Activated naive CD8-positive, alpha-beta T cell treated with anti-CD3 and anti-CD28 coated beads, Interleukin-2, amount 10 ng/mL, durations not matched to agents 7 days and 5 days (primary cell): ENCODE measurements around the gene SPDYC. TPM values are rescaled to one million over a fixed set of nuclear protein-coding genes. Genes with fewer than 3 reads are reported as not detected.

Experiments used
- ATAC-seq: fragments of 150-1000 bp; cut with Tn5 transposase; one replicate; pipeline ENCODE4 v1.10.0; 2021; ENCODE audit warnings: low read depth, moderate library complexity
- POLR2A ChIA-PET: fragments of 350-600 bp; sonication (Branson Sonifier 250); formaldehyde crosslinking; loops from one replicate; lab custom pipeline; 2021; ENCODE audit warnings: antibody characterized with exemption; lab: Charles Lee
- DNase-seq: peaks from one replicate; pipeline ENCODE4 v3.0.0; 2021
- H3K27ac Mint-ChIP-seq: one replicate; pipeline ENCODE4 v1.8.0; 2022; ENCODE audit warnings: mild to moderate bottlenecking, mixed read lengths
- H3K27me3 Mint-ChIP-seq: one replicate; pipeline ENCODE4 v1.8.0; 2022; ENCODE audit warnings: mild to moderate bottlenecking, moderate library complexity, mixed read lengths
- H3K36me3 Mint-ChIP-seq: one replicate; pipeline ENCODE4 v1.8.0; 2021; ENCODE audit warnings: mild to moderate bottlenecking, mixed read lengths
- H3K4me1 Mint-ChIP-seq: one replicate; pipeline ENCODE4 v1.8.0; 2021; ENCODE audit warnings: mixed read lengths
- H3K4me3 Mint-ChIP-seq: one replicate; pipeline ENCODE4 v1.8.0; 2022; ENCODE audit warnings: mild to moderate bottlenecking, moderate library complexity, mixed read lengths
- H3K9me3 Mint-ChIP-seq: one replicate; pipeline ENCODE4 v1.8.0; 2021; ENCODE audit warnings: mixed read lengths
- microRNA-seq: library from miRNA; unstranded; fragments of <30 nt; microRNA quantifications from one replicate; pipeline ENCODE4 v1.2.0, GENCODE V29; 2022
- total RNA-seq, 2 experiments: library from RNA; stranded (reverse); gene quantifications; one replicate each; pipeline ENCODE4 v1.2.3, GENCODE V29; 2021

The SPDYC gene
- total RNA-seq, 2 experiments from 2014 or later, result not detected

DNA sequence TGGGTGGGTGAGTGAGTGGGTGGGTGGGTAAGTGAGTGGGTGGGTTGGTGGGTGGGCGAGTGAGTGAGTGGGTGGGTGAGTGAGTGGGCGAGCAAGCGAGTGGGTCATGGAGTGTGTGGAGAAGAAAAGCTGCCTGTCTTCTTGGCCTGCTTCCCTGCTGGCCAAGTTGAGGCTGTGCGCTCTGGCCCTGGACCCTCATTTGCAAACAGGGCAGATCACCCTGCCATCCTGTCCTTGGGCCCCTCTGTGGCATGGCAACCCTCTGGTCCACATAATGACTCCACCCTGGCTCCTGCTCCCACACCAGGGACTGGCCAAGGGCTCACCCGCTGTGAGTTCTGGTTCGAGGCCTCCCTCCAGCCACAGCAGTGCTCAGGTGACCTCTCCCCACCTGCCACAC, 46.8 kb downstream of the SPDYC start:
- Mint-ChIP-seq H3K27ac (no peak overlapping the region), H3K9me3 (no peaks in the 10 kb centered on the region), H3K36me3 (peaks cover 7% of the 10 kb centered on the region), H3K4me3 (no peak overlapping the region), H3K4me1 (peaks cover 26% of the 10 kb centered on the region), H3K27me3 (no peaks in the 10 kb centered on the region)
- POLR2A ChIA-PET, result no interaction called here
- ATAC-seq (no peak), DNase-seq (no peak)

DNA sequence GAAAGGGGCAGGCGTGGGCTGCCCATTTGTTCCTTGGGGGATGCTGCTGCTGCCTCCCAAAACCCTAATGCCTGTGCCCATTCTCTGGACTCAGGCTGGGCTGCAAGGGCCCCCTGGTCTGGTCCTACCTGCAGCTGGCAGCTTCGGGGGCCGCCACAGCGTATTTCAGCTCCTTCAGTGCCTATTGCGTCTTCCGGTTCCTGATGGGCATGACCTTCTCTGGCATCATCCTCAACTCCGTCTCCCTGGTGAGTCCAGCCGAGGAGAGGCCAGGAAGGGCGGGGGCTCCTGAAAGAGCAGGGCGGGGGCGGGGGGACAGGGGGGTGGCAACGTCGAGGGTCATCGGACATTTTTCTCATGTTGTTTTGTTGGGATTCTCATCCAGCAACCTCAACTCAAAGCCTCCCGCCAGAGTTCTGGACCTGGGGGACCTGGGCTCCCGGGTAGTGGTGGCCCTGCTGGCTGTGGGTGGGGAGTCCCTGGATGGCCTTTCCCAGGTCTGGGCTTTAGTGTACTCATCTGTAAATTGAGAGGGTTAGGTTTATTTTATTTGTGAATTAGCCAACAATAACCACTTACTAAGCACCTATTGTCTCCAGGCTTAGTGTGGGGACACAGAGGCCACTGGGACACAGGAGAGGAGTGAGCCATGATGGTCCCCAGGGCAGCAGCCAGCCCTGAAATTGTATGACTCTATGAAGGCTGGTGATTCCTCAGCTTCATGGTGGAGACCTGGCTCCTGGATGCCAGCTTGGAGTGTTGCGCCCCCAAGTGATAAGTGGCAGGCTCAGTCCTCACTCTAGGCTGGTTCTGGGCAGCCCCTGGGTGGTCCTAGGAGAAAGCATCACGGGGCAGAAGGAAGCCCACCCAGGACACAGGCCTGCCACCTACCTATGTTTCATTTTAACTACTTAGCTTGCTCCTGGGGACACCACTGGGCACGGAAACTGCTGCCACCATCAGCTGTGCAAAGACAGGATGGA, 47.7 kb downstream of the SPDYC start:
- no peak for DNase-seq
- no peak for ATAC-seq
- H3K27ac Mint-ChIP-seq, result no peak overlapping the region
- H3K4me1 Mint-ChIP-seq, result peaks cover 30% of the 10 kb centered on the region
- POLR2A ChIA-PET, result interaction anchor here (1.2 kb wide), 1 partner anchor 95 kb away, joined by 3 read pairs; the partner anchor contains the start of genes FAU and MRPL49
- peaks cover 7% of the 10 kb centered on the region for H3K36me3 Mint-ChIP-seq
- no peaks in the 10 kb centered on the region for H3K9me3 Mint-ChIP-seq
- H3K27me3 Mint-ChIP-seq, result no peaks in the 10 kb centered on the region
- no peak overlapping the region for H3K4me3 Mint-ChIP-seq

DNA sequence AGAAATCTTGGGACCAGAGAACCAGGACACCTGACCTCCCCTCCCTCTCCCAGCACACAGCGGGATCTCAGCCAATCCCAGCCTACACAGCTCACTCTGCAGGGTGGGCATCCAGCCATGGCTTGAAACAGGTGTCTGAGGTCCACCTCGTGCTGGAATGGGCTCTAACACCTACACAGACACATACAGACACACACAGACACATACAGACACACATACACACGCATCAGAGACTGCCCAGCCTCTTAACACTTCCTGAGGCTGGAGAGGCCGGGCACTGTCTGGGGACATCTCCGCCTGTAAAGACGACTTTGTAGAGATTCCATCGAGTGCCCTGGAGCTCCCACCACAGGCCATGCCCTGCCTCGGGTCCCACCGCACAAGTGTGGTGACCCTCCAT, 48.4 kb downstream of the SPDYC start:
- DNase-seq (no peak), ATAC-seq (no peak)
- no peak overlapping the region for H3K27ac Mint-ChIP-seq
- H3K4me1 Mint-ChIP-seq, result peaks cover 28% of the 10 kb centered on the region
- H3K36me3 Mint-ChIP-seq, result peaks cover 5% of the 10 kb centered on the region
- no peak overlapping the region for H3K4me3 Mint-ChIP-seq
- H3K27me3 Mint-ChIP-seq, result no peaks in the 10 kb centered on the region
- no peaks in the 10 kb centered on the region for H3K9me3 Mint-ChIP-seq
- POLR2A ChIA-PET, result interaction anchor here (1.2 kb wide), 1 partner anchor 96 kb away, joined by 3 read pairs; the partner anchor contains the start of genes FAU and MRPL49

GRCh38 chr11:65219930-65220213, 49.8 kb downstream of the SPDYC start:
- H3K27me3 Mint-ChIP-seq, result no peaks in the 10 kb centered on the region
- POLR2A ChIA-PET, result interaction anchor here (1.2 kb wide), 1 partner anchor 112 kb away, joined by 5 read pairs; no protein-coding TSS in a partner anchor

DNA sequence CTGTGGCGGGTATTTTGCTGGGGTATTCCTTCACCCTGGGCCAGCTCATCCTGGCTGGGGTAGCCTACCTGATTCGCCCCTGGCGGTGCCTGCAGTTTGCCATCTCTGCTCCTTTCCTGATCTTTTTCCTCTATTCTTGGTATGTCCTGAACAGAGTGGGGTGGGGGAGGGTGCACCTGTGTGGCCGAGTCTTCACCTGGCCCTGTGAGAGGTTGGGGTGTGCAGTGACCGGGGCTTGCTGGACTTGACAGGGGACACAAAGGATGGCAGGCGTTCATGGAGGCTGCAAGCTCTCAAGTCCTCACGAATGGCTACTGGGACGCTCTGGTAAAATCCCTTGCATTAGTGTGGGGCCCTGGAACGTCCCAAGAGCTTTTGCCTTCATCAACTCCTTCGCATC, 51.0 kb downstream of the SPDYC start:
- no peak overlapping the region for H3K4me3 Mint-ChIP-seq
- H3K9me3 Mint-ChIP-seq, result no peaks in the 10 kb centered on the region
- H3K4me1 Mint-ChIP-seq, result peaks cover 26% of the 10 kb centered on the region
- ATAC-seq (no peak), DNase-seq (no peak)
- no peak overlapping the region for H3K27ac Mint-ChIP-seq
- H3K36me3 Mint-ChIP-seq, result no peaks in the 10 kb centered on the region
- H3K27me3 Mint-ChIP-seq, result peaks cover 5% of the 10 kb centered on the region
- POLR2A ChIA-PET, result interaction anchor here (0.7 to 1.7 kb wide), 2 partner anchors 41 to 481 kb away, joined by 3 to 4 read pairs; partner anchors contain the start of gene POLA2

More at GRCh38 chr11:65219930-65220213, 49.8 kb downstream of the SPDYC start:
- Mint-ChIP-seq H3K4me3 (no peak overlapping the region), H3K36me3 (peaks cover 5% of the 10 kb centered on the region), H3K27ac (no peak overlapping the region), H3K4me1 (peaks cover 23% of the 10 kb centered on the region), H3K9me3 (no peaks in the 10 kb centered on the region)
- no peak for ATAC-seq
- DNase-seq, result no peak

Small RNAs within 50 kb of the gene (microRNA-seq; reads per million reads assigned to microRNA genes)
- gene MIR6751, result not detected

Other genes with a start within 250 kb of the SPDYC start
- 10 to 100 TPM; 18.6 to 22.3 TPM for gene PPP2R5B, start 245.5 kb upstream of the SPDYC start, total RNA-seq
- gene GPHA2, start 234.3 kb upstream of the SPDYC start, total RNA-seq, result not detected
- not detected for gene MAJIN, start 198.1 kb upstream of the SPDYC start, total RNA-seq
- gene BATF2, start 173.3 kb upstream of the SPDYC start, total RNA-seq, result 1 to 10 TPM; 1.2 TPM
- gene ARL2, start 156.1 kb upstream of the SPDYC start, total RNA-seq, result 10 to 100 TPM; 69.5 to 70.2 TPM
- 10 to 100 TPM; 22.4 to 28.3 TPM for gene SNX15, start 142.8 kb upstream of the SPDYC start, total RNA-seq
- gene SAC3D1, start 129.0 kb upstream of the SPDYC start, total RNA-seq, result 10 to 100 TPM; 24.2 to 25.8 TPM
- gene NAALADL1, start 111.7 kb upstream of the SPDYC start, total RNA-seq, result 10 to 100 TPM; 19.8 to 22.3 TPM
- gene CDCA5, start 86.2 kb upstream of the SPDYC start, total RNA-seq, result 10 to 100 TPM; 85.5 to 95.7 TPM
- gene ZFPL1, start 86.0 kb upstream of the SPDYC start, total RNA-seq, result 10 to 100 TPM; 37.3 to 41.2 TPM
- 100 to 1,000 TPM; 130 to 138 TPM for gene VPS51, start 74.0 kb upstream of the SPDYC start, total RNA-seq
- 10 to 100 TPM; 26.1 to 26.2 TPM for gene TM7SF2, start 58.4 kb upstream of the SPDYC start, total RNA-seq
- gene ZNHIT2, start 52.5 kb upstream of the SPDYC start, total RNA-seq, result 10 to 100 TPM; 11.1 to 11.9 TPM
- 1,000 to 10,000 TPM; 1,110 to 1,162 TPM for gene FAU, start 48.1 kb upstream of the SPDYC start, total RNA-seq
- gene MRPL49, start 47.9 kb upstream of the SPDYC start, total RNA-seq, result 10 to 100 TPM; 50.7 to 53.6 TPM
- 10 to 100 TPM; 43.4 to 45.1 TPM for gene SYVN1, start 35.7 kb upstream of the SPDYC start, total RNA-seq
- 100 to 1,000 TPM; 164 to 174 TPM for gene CAPN1, start 11.7 kb downstream of the SPDYC start, total RNA-seq
- 10 to 100 TPM; 57.3 to 62.2 TPM for gene POLA2, start 91.7 kb downstream of the SPDYC start, total RNA-seq
- gene CDC42EP2, start 144.6 kb downstream of the SPDYC start, total RNA-seq, result 1 to 10 TPM in 1 of 2 experiments, under 1 TPM in 1; 0.51 to 1.7 TPM
- 10 to 100 TPM; 80.2 to 82.7 TPM for gene DPF2, start 163.6 kb downstream of the SPDYC start, total RNA-seq
- 1 to 10 TPM in 1 of 2 experiments, under 1 TPM in 1; 0.97 to 1.2 TPM for gene TIGD3, start 184.5 kb downstream of the SPDYC start, total RNA-seq
- 10 to 100 TPM; 25.5 to 29.6 TPM for gene SLC25A45, start 212.4 kb downstream of the SPDYC start, total RNA-seq
- gene FRMD8, start 216.4 kb downstream of the SPDYC start, total RNA-seq, result 10 to 100 TPM; 51.5 to 55.4 TPM